Measurements from ENCODE around the gene SND1. TPM values are rescaled to one million over a fixed set of nuclear protein-coding genes. Genes with fewer than 3 reads are reported as not detected.

SND1 gene
- total RNA-seq, 1 experiment from 2014 or later = 139 TPM

DNA sequence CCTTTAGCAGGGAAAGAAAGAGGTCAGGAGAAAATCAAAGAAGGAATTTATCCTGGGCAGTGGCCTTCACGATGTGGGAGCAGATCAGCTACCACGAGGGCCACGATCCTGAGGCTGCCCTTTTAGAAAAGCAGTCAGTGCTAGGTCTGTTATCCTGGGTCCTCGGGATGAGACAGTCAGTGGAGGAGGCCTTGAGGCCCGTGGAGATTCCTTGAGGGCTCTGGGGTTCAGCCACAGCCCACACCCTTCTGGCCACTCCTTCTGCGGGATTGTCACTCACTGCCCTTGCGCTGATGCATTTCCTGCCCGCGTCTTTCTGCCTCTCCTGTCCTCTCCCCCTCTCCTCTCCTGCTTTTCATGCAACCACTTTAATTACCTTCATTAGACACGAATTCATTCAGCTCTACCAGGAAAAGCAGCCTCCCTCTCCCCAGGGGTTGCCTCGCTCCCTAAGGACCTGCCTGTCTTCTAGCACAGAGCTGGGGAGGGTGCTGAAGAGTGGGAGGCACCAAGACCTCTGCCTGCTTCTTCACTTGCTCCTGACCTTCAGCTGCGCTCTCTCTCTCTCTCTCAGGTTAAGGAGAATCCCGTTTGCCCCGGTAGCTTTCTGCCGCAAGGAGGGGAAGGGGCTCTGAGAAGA, 421.8 kb downstream of the SND1 start:
- Histone ChIP-seq H2AFZ (ENCODE audit: low read length) (no peak overlapping the region), H3K4me3 (ENCODE audit: low read length) (no peak overlapping the region), H3K9me3 (ENCODE audit: low read length) (no peaks in the 10 kb centered on the region), H3K27me3 (ENCODE audit: low read length) (no peaks in the 10 kb centered on the region), H3K4me1 (ENCODE audit: insufficient read depth, low read length) (no peaks in the 10 kb centered on the region), H3K79me2 (ENCODE audit: low read length) (no peaks in the 10 kb centered on the region), H3K27ac (ENCODE audit: low read length) (no peak overlapping the region), H3K36me3 (ENCODE audit: low read depth, low read length) (no peaks in the 10 kb centered on the region; the same call in 1 of the 2 replicates), H4K20me1 (ENCODE audit: low read length) (no peaks in the 10 kb centered on the region), H3K4me2 (ENCODE audit: low read length) (no peak overlapping the region), H3K9me2 (replicated peaks; ENCODE audit: low read length) (no peaks in the 10 kb centered on the region), H3F3A (ENCODE audit: low read length, unreplicated experiment) (no peaks in the 10 kb centered on the region), H3K9ac (ENCODE audit: low read length) (no peak overlapping the region)
- POLR2A ChIA-PET (ENCODE audit: unreplicated experiment) = no interaction called here
- CTCF ChIA-PET = no interaction called here
- no peak for DNase-seq
- no TSS peak for BruUV-seq (replicated peaks)
- TF ChIP-seq, protein P1, sequence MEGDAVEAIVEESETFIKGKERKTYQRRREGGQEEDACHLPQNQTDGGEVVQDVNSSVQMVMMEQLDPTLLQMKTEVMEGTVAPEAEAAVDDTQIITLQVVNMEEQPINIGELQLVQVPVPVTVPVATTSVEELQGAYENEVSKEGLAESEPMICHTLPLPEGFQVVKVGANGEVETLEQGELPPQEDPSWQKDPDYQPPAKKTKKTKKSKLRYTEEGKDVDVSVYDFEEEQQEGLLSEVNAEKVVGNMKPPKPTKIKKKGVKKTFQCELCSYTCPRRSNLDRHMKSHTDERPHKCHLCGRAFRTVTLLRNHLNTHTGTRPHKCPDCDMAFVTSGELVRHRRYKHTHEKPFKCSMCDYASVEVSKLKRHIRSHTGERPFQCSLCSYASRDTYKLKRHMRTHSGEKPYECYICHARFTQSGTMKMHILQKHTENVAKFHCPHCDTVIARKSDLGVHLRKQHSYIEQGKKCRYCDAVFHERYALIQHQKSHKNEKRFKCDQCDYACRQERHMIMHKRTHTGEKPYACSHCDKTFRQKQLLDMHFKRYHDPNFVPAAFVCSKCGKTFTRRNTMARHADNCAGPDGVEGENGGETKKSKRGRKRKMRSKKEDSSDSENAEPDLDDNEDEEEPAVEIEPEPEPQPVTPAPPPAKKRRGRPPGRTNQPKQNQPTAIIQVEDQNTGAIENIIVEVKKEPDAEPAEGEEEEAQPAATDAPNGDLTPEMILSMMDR (conservative IDR thresholded peaks at IDR 0.05; ENCODE audit: low read depth, low read length) = no peak
- TF ChIP-seq EZH2 (IDR thresholded peaks at IDR 0.05; ENCODE audit: low read length, unreplicated experiment) (no peak), EZH2phosphoT487 (IDR thresholded peaks at IDR 0.05; ENCODE audit: borderline replicate concordance, low read length) (no peak)
- intact Hi-C loops (cut with micrococcal nuclease) = no loop called here
- ATAC-seq = no peak

DNA sequence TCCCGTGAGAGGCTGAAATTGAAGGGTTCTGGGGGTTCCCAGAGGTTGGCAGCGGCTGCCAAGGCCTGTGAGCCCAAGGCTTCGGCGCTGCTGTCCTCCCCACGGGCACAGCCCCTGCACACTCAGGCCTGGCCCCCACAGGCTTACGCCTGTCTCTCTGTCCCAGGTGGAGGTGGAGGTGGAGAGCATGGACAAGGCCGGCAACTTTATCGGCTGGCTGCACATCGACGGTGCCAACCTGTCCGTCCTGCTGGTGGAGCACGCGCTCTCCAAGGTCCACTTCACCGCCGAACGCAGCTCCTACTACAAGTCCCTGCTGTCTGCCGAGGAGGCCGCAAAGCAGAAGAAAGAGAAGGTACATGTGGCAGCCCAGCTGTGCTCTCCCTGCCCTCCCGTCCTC, 422.3 kb downstream of the SND1 start:
- DNase-seq = no peak
- BruUV-seq (replicated peaks) = no TSS peak
- no peak overlapping the region for H3K9ac ChIP-seq (ENCODE audit: low read length)
- H3K4me1 ChIP-seq (ENCODE audit: insufficient read depth, low read length) = no peaks in the 10 kb centered on the region
- ChIA-PET POLR2A (ENCODE audit: unreplicated experiment) (no interaction called here), CTCF (no interaction called here)
- no peaks in the 10 kb centered on the region for H3F3A ChIP-seq (ENCODE audit: low read length, unreplicated experiment)
- no peaks in the 10 kb centered on the region for H4K20me1 ChIP-seq (ENCODE audit: low read length)
- no peaks in the 10 kb centered on the region for H3K9me3 ChIP-seq (ENCODE audit: low read length)
- H3K4me3 ChIP-seq (ENCODE audit: low read length) = no peak overlapping the region
- no peaks in the 10 kb centered on the region for H3K27me3 ChIP-seq (ENCODE audit: low read length)
- H3K36me3 ChIP-seq (ENCODE audit: low read depth, low read length) = no peaks in the 10 kb centered on the region; the same call in 1 of the 2 replicates
- no peaks in the 10 kb centered on the region for H3K79me2 ChIP-seq (ENCODE audit: low read length)
- no peaks in the 10 kb centered on the region for H3K9me2 ChIP-seq (replicated peaks; ENCODE audit: low read length)
- TF ChIP-seq EZH2 (IDR thresholded peaks at IDR 0.05; ENCODE audit: low read length, unreplicated experiment) (no peak), EZH2phosphoT487 (IDR thresholded peaks at IDR 0.05; ENCODE audit: borderline replicate concordance, low read length) (no peak)
- TF ChIP-seq, protein P1 (conservative IDR thresholded peaks at IDR 0.05; ENCODE audit: low read depth, low read length) = no peak
- no peak for ATAC-seq
- intact Hi-C loops (cut with micrococcal nuclease) = no loop called here
- H3K4me2 ChIP-seq (ENCODE audit: low read length) = no peak overlapping the region
- H2AFZ ChIP-seq (ENCODE audit: low read length) = no peak overlapping the region
- H3K27ac ChIP-seq (ENCODE audit: low read length) = no peak overlapping the region

DNA sequence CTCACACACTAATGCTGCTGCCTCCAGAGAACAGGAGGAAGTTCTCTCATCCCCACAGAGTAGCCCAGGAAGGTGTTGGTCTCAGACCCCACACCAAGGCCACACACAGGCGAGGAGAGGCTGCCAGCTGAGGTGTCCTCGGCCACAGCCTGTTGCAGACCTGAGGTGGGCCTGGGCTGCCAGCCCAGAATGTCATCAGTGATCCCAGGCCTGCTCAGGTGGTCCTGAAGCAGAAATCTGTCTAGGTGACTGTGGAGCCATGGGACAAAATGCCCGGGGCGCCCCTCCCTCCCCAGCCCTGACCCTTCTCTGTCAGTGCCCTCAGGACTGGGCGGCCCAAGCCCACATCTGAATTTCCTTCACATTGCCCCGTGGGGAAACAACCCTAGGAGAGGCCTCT, 422.7 kb downstream of the SND1 start:
- H4K20me1 ChIP-seq (ENCODE audit: low read length) = no peaks in the 10 kb centered on the region
- H3K4me1 ChIP-seq (ENCODE audit: insufficient read depth, low read length) = no peaks in the 10 kb centered on the region
- ChIA-PET CTCF (no interaction called here), POLR2A (ENCODE audit: unreplicated experiment) (interaction anchor here (0.7 kb wide), 1 partner anchor 89 kb away, joined by 3 read pairs; no protein-coding TSS in a partner anchor)
- no peaks in the 10 kb centered on the region for H3K79me2 ChIP-seq (ENCODE audit: low read length)
- intact Hi-C loops (cut with micrococcal nuclease) = no loop called here
- BruUV-seq (replicated peaks) = no TSS peak
- no peaks in the 10 kb centered on the region for H3K9me3 ChIP-seq (ENCODE audit: low read length)
- DNase-seq (no peak), ATAC-seq (no peak)
- no peak overlapping the region for H2AFZ ChIP-seq (ENCODE audit: low read length)
- TF ChIP-seq EZH2phosphoT487 (IDR thresholded peaks at IDR 0.05; ENCODE audit: borderline replicate concordance, low read length) (no peak), EZH2 (IDR thresholded peaks at IDR 0.05; ENCODE audit: low read length, unreplicated experiment) (no peak)
- TF ChIP-seq, protein P1 (conservative IDR thresholded peaks at IDR 0.05; ENCODE audit: low read depth, low read length) = no peak
- H3K9ac ChIP-seq (ENCODE audit: low read length) = no peak overlapping the region
- no peak overlapping the region for H3K4me3 ChIP-seq (ENCODE audit: low read length)
- no peaks in the 10 kb centered on the region for H3K27me3 ChIP-seq (ENCODE audit: low read length)
- H3F3A ChIP-seq (ENCODE audit: low read length, unreplicated experiment) = no peaks in the 10 kb centered on the region
- no peak overlapping the region for H3K27ac ChIP-seq (ENCODE audit: low read length)
- H3K36me3 ChIP-seq (ENCODE audit: low read depth, low read length) = no peaks in the 10 kb centered on the region; the same call in 1 of the 2 replicates
- H3K9me2 ChIP-seq (replicated peaks; ENCODE audit: low read length) = no peaks in the 10 kb centered on the region
- H3K4me2 ChIP-seq (ENCODE audit: low read length) = no peak overlapping the region

Measured in PC-3 (cell line).